BLaER1 treated with 17β-estradiol and CSF1 and Interleukin-3, amounts not matched to agents 10 nM and 100 nM (cell line): ENCODE data around the gene OTOP2.

Experiments
- H3K27ac ChIP-seq, 11 experiments: shearing (Covaris generic); formaldehyde crosslinking; 2 replicates each; pipeline ENCODE4 v1.8.1; 2022
- H3K27me3 ChIP-seq, 11 experiments: shearing (Covaris generic); formaldehyde crosslinking; 2 replicates each; pipeline ENCODE4 v1.8.1; 2022
- H3K36me3 ChIP-seq, 11 experiments: shearing (Covaris generic); formaldehyde crosslinking; 2 replicates each; pipeline ENCODE4 v1.8.1; 2022
- H3K4me1 ChIP-seq, 10 experiments: shearing (Covaris generic); formaldehyde crosslinking; 2 replicates each; pipeline ENCODE4 v1.8.1; 2022
- H3K4me2 ChIP-seq, 11 experiments: shearing (Covaris generic); formaldehyde crosslinking; 2 replicates each; pipeline ENCODE4 v1.8.1; 2022
- H3K4me3 ChIP-seq, 10 experiments: shearing (Covaris generic); formaldehyde crosslinking; 2 replicates each; pipeline ENCODE4 v1.8.1; 2022
- H3K9ac ChIP-seq, 11 experiments: shearing (Covaris generic); formaldehyde crosslinking; 2 replicates each; pipeline ENCODE4 v1.8.1; 2022
- H3K9me3 ChIP-seq, 11 experiments: shearing (Covaris generic); formaldehyde crosslinking; replicated peaks in 1 of 11; 2 replicates each; pipeline ENCODE4 v1.8.1; 2022
- H4K20me1 ChIP-seq, 11 experiments: shearing (Covaris generic); formaldehyde crosslinking; 2 replicates each; pipeline ENCODE4 v1.8.1; 2022
- Cebpa-rat ChIP-seq, 11 experiments: shearing (Covaris generic); IDR thresholded peaks; 2 replicates each; pipeline ENCODE4 v1.8.1; 2022

OTOP2 gene

DNA sequence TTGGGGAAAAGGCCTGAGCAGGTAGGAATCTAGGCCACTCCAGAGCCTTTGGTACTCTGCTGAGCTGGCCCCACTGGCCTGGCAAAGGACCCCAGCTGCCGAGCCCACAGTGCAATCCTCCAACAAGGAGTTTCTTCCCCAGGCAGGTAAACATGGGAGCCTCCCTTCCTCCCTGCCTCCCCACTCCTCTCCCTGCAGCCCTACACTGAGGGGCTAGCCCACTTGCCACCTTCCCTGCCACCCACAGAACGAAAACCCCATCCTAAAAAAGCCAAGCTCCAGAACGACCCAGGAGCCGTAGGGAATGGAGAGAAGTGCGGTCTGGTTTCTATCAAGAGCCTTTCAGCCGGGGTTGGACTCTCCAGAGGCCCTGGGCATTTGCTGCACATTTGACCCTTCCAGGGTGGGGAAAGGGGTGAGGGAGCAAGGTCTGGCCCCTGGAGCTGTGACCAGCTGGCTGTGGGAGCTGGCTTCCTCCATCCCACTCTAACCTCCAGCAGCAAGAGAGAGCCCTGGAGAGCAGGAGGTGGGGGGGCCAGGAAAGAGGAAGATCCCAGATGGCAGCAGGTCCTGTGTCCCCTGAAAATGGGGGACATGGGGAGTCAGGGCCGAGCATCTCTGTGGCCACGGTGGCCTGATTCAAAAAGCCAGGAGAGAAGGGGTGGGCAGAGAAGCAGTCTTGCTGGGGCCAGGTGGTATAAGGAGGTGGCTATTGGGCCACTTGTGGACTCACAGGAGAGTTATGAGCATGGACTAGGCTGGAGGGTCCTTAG lies 47.2 kb downstream of the OTOP2 start:
- Histone ChIP-seq H3K27me3 (peaks cover 32 to 47% (median 40%) of the 10 kb centered on the region in 11 experiments), H3K36me3 (no peaks in the 10 kb centered on the region), H3K4me1 (peaks cover 3 to 18% (median 15%) of the 10 kb centered on the region in 10 experiments; a peak in 18 of 20 replicates), H3K4me2 (peak overlapping the region; percentile 93 to 100 (median 98); a peak in 21 of 22 replicates), H4K20me1 (peaks cover 0 to 24% (median 5%) of the 10 kb centered on the region in 11 experiments; a peak in 9 of 22 replicates), H3K9ac (peak overlapping the region in 4 of 11 experiments; percentile 37 to 72 (median 56); a peak in 6 of 22 replicates), H3K27ac (no peak overlapping the region), H3K4me3 (peak overlapping the region in 4 of 10 experiments; percentile 60 to 74 (median 66); a peak in 4 of 20 replicates), H3K9me3 (no peaks in the 10 kb centered on the region)
- no peak for TF ChIP-seq Cebpa-rat (IDR thresholded peaks at IDR 0.05)

GRCh38 chr17:74971842-74972106 lies 47.7 kb downstream of the OTOP2 start:
- H3K27me3 ChIP-seq: peaks cover 32 to 47% (median 40%) of the 10 kb centered on the region in 11 experiments
- H3K27ac ChIP-seq: no peak overlapping the region
- H3K9ac ChIP-seq: peak overlapping the region in 4 of 11 experiments; percentile 37 to 72 (median 56); a peak in 7 of 22 replicates
- H3K4me3 ChIP-seq: peak overlapping the region in 7 of 10 experiments; percentile 23 to 74 (median 60); a peak in 9 of 20 replicates
- H3K4me2 ChIP-seq: peak overlapping the region; percentile 93 to 100 (median 98)
- no peaks in the 10 kb centered on the region for H3K9me3 ChIP-seq
- H3K4me1 ChIP-seq: peaks cover 3 to 18% (median 15%) of the 10 kb centered on the region in 10 experiments; a peak in 18 of 20 replicates
- no peaks in the 10 kb centered on the region for H3K36me3 ChIP-seq
- peaks cover 0 to 24% (median 5%) of the 10 kb centered on the region in 11 experiments; a peak in 9 of 22 replicates for H4K20me1 ChIP-seq
- TF ChIP-seq Cebpa-rat (IDR thresholded peaks at IDR 0.05): no peak

DNA sequence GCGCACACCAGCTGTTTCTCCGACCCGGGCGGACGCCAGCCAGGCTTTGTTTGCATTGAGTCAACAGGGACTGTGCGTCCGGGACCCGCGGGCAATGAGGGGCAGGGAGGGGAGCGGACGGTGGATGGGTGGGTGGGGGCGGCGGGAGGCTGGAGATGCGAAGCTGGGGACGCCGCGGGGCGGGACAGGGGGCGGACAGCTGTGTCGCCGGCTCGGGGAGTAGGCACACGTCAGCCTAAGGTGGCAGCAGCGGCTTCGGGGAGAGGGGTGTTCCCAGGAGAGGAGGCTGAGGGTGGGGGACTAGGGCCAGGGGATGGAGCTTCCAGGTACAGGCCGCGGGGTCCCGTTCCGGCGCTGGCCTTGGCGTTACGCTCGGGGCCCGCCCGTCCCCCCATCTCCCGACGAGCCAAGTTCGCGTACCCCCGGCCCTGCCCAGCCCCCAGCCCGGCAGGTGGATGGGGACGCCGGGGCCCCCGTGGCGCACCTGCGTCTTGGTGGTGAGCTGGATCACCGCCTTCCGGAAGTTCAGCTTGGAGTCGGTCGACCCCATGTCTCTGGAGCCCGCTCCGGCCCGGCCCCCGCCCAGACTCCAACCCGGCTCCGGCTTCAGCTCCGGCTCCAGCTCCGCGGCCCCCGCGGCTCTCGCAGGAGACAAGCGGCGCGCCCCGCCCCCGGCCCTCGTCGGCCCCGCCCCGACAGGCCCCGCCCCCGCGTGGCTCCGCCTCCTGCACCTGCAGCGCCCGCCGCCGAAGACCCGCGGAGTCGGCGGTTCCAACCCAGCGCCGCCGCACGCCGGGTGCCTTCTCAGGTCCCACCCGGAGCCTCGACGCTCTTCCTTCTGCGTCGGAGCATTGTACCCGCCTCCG lies 48.3 kb downstream of the OTOP2 start, which contains the start of gene HID1:
Gene HID1, minus strand, starts transcription at position 653 of the 866 bp plus-strand sequence. Its CDS starts 103 bp downstream, at position 550.
- Histone ChIP-seq H3K9ac (peak within 1 kb of the TSS; percentile 22 to 75 (median 62); a peak in 18 of 22 replicates), H3K9me3 (no peaks in the 10 kb centered on the region), H3K4me1 (peaks cover 3 to 18% (median 15%) of the 10 kb centered on the region in 10 experiments; a peak in 18 of 20 replicates), H3K4me2 (peak within 1 kb of the TSS; percentile 93 to 100 (median 98)), H4K20me1 (peaks cover 0 to 24% (median 5%) of the 10 kb centered on the region in 11 experiments; a peak in 9 of 22 replicates), H3K4me3 (peak within 1 kb of the TSS; percentile 56 to 74 (median 61)), H3K27me3 (peaks cover 32 to 47% (median 40%) of the 10 kb centered on the region in 11 experiments), H3K36me3 (no peaks in the 10 kb centered on the region), H3K27ac (no peak within 1 kb of the TSS)
- no peak for TF ChIP-seq Cebpa-rat (IDR thresholded peaks at IDR 0.05)

DNA sequence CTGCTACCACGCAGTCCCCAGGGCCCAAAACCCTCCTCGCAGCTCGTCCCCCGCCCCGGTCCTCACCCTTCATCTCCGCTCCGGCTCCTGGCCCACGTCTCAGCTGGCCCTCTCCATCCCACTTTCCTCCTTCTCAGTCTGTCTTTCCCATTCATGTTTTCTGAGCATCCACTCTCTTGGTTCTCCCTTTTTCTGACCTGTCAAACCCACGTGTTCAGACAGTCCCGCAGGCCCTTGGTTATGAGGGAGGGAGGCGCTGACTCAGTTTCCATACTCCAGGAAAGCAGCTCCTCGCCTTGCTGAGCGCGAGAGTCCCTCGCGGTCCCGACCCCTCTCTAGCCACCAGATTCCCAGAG lies 48.9 kb downstream of the OTOP2 start:
- Histone ChIP-seq H3K27ac (no peak overlapping the region), H3K4me1 (peaks cover 3 to 18% (median 15%) of the 10 kb centered on the region in 10 experiments; a peak in 18 of 20 replicates), H4K20me1 (peaks cover 0 to 24% (median 5%) of the 10 kb centered on the region in 11 experiments; a peak in 9 of 22 replicates), H3K27me3 (peaks cover 32 to 47% (median 40%) of the 10 kb centered on the region in 11 experiments), H3K4me3 (peak overlapping the region; percentile 56 to 74 (median 61); a peak in 19 of 20 replicates), H3K4me2 (peak overlapping the region; percentile 93 to 100 (median 98)), H3K9me3 (no peaks in the 10 kb centered on the region), H3K9ac (0 out of 22 replicates have a peak overlapping the region, but pooled peaks of 1 of the 11 experiments have one; percentile 72), H3K36me3 (no peaks in the 10 kb centered on the region)
- TF ChIP-seq Cebpa-rat (IDR thresholded peaks at IDR 0.05): no peak

DNA sequence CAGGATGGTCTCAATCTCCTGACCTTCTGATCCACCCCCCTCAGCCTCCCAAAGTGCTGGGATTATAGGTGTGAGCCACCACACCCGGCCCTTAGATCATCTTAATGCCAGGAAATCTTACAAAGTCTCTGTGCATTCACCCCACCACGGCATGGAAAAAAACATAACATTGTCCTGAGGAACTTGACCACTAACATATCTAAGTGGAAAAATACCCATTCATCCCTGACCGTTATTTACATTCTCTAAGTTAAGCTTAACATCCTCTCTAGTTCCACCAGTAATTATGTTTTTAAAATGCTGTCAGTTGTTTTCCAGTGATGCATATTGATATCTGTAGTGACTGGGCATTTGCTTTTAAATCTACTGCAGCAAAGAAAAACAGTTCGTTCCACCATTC lies 51.9 kb downstream of the OTOP2 start:
- H3K36me3 ChIP-seq: no peaks in the 10 kb centered on the region
- TF ChIP-seq Cebpa-rat (IDR thresholded peaks at IDR 0.05): no peak

DNA sequence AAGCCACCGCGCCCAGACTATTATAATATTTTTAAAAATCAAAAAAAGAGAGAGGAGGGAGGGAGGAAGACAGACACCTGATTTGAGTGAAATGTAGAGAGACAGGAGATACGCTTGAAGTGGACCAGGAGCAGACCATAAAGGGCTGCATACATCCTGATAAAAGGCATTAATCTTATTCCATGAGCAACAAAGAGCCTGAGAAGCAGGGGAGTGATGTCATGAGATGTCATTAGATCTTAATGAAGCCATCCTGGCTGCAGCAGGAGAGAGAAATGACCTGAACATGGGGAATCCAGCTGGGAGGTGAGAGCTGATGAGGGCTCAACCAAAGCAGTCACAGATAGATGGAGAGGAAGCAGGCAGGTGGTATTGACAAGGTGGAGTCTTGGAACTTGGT lies 53.7 kb downstream of the OTOP2 start:
- Histone ChIP-seq H3K4me3 (no peak overlapping the region), H3K4me2 (no peak overlapping the region), H4K20me1 (peaks cover 0 to 13% (median 4%) of the 10 kb centered on the region in 11 experiments; a peak in 5 of 22 replicates), H3K36me3 (no peaks in the 10 kb centered on the region), H3K27ac (no peak overlapping the region), H3K9ac (no peak overlapping the region), H3K9me3 (no peaks in the 10 kb centered on the region), H3K27me3 (peaks cover 28 to 40% (median 36%) of the 10 kb centered on the region in 11 experiments), H3K4me1 (peaks cover 10 to 22% (median 20%) of the 10 kb centered on the region in 10 experiments)
- no peak for TF ChIP-seq Cebpa-rat (IDR thresholded peaks at IDR 0.05)

More for the DNA sequence above, 51.9 kb downstream of the OTOP2 start:
- no peak overlapping the region for H3K4me2 ChIP-seq
- H3K27ac ChIP-seq: no peak overlapping the region
- H3K27me3 ChIP-seq: peaks cover 32 to 40% (median 36%) of the 10 kb centered on the region in 11 experiments
- no peak overlapping the region for H3K9ac ChIP-seq
- no peaks in the 10 kb centered on the region for H3K9me3 ChIP-seq
- H3K4me1 ChIP-seq: peaks cover 6 to 18% (median 15%) of the 10 kb centered on the region in 10 experiments; a peak in 18 of 20 replicates
- peaks cover 0 to 20% (median 5%) of the 10 kb centered on the region in 11 experiments; a peak in 9 of 22 replicates for H4K20me1 ChIP-seq
- H3K4me3 ChIP-seq: no peak overlapping the region

DNA sequence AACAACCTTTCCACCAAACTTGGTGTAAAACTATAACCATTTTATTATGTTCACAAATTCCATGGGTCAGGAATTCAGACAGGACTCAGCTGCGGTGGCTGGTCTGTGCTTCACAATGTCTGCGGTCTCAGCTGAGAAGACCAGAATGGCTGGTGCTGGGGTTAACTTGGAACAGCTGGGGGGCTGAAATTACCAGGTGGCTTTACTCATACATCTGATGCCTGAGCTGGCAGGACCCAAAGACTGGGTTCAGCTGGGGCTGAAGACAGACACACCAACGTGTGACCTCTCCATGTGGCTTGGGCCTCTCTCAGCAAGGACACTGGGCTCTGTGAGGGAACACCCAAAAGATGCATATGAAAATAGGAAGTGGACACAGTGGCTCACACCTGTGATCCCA lies 54.2 kb downstream of the OTOP2 start:
- peaks cover 10 to 18% (median 16%) of the 10 kb centered on the region in 10 experiments for H3K4me1 ChIP-seq
- no peak overlapping the region for H3K27ac ChIP-seq
- H3K9me3 ChIP-seq: no peaks in the 10 kb centered on the region
- no peak for TF ChIP-seq Cebpa-rat (IDR thresholded peaks at IDR 0.05)
- H3K27me3 ChIP-seq: peaks cover 24 to 40% (median 35%) of the 10 kb centered on the region in 11 experiments
- H3K36me3 ChIP-seq: no peaks in the 10 kb centered on the region
- H3K4me2 ChIP-seq: 0 out of 22 replicates have a peak overlapping the region, but pooled peaks of 1 of the 11 experiments have one; percentile 5
- H3K9ac ChIP-seq: no peak overlapping the region
- H3K4me3 ChIP-seq: no peak overlapping the region
- H4K20me1 ChIP-seq: peaks cover 0 to 8% (median under 1%) of the 10 kb centered on the region in 11 experiments; a peak in 4 of 22 replicates

- TF ChIP-seq Cebpa-rat (IDR thresholded peaks at IDR 0.05): no peak
- Histone ChIP-seq H3K27me3 (peaks cover 12 to 36% (median 27%) of the 10 kb centered on the region in 11 experiments), H4K20me1 (0 out of 22 replicates have a peak, but pooled peaks cover 0 to 5% (median 0%) of the 10 kb centered on the region in 11 experiments), H3K4me3 (no peak overlapping the region), H3K36me3 (no peaks in the 10 kb centered on the region), H3K9me3 (no peaks in the 10 kb centered on the region), H3K9ac (no peak overlapping the region), H3K27ac (no peak overlapping the region), H3K4me2 (no peak overlapping the region), H3K4me1 (peaks cover 10 to 17% (median 16%) of the 10 kb centered on the region in 10 experiments)
Measured at GRCh38 chr17:74979408-74980146, 55.5 kb downstream of the OTOP2 start.
